Activated CD8-positive, alpha-beta T cell treated with anti-CD3 and anti-CD28 coated beads, Interleukin-2, amount 10 ng/mL, durations not matched to agents 7 days and 5 days (primary cell): ENCODE results near the gene MAPK9. TPM values are rescaled to one million over a fixed set of nuclear protein-coding genes. Genes with fewer than 3 reads are reported as not detected.
A peak's percentile ranks its signal among the peaks of the same experiment; 100 is the strongest.

ENCODE experiments used
- ATAC-seq: fragments of 150-1000 bp; cut with Tn5 transposase; one replicate; pipeline ENCODE4 v1.10.0; 2021; ENCODE audit warnings: moderate library complexity
- CTCF ChIA-PET: fragments of 350-600 bp; sonication (Branson Sonifier 250); formaldehyde crosslinking; loops from one replicate; lab custom pipeline; 2021; ENCODE audit warnings: antibody characterized with exemption; lab: Charles Lee
- POLR2A ChIA-PET: fragments of 350-600 bp; sonication (Branson Sonifier 250); formaldehyde crosslinking; loops from one replicate; lab custom pipeline; 2021; ENCODE audit warnings: antibody characterized with exemption; lab: Charles Lee
- DNase-seq: peaks from one replicate; pipeline ENCODE4 v3.0.0-alpha.2; 2020
- H3K27ac Mint-ChIP-seq: one replicate; pipeline ENCODE4 v1.8.0; 2021; ENCODE audit warnings: mild to moderate bottlenecking, mixed read lengths
- H3K27me3 Mint-ChIP-seq: one replicate; pipeline ENCODE4 v1.8.0; 2021; ENCODE audit warnings: low read depth, mixed read lengths
- H3K36me3 Mint-ChIP-seq: one replicate; pipeline ENCODE4 v1.8.0; 2021; ENCODE audit warnings: low read depth, mixed read lengths
- H3K4me1 Mint-ChIP-seq: one replicate; pipeline ENCODE4 v1.8.0; 2021; ENCODE audit warnings: low read depth, mixed read lengths
- H3K4me3 Mint-ChIP-seq: one replicate; pipeline ENCODE4 v1.8.0; 2021; ENCODE audit warnings: mild to moderate bottlenecking, mixed read lengths
- H3K9me3 Mint-ChIP-seq: one replicate; pipeline ENCODE4 v1.8.0; 2022; ENCODE audit warnings: mixed read lengths; ENCODE audit not compliant: insufficient read depth
- total RNA-seq, 2 experiments: library from RNA; stranded (reverse); gene quantifications; one replicate each; pipeline ENCODE4 v1.2.3, GENCODE V29; 2021

The MAPK9 gene
- 10 to 100 TPM; 42.6 to 44.6 TPM for total RNA-seq

GRCh38 chr5:180291943-180292831 is at the start of gene MAPK9:
Gene MAPK9 (minus strand): TSS chr5:180292083. CDS start chr5:180280561, 11,522 bp downstream.
- peak; percentile 87 for ATAC-seq
- peaks cover 7% of the 10 kb centered on the region for H3K36me3 Mint-ChIP-seq
- peak; percentile 85 for DNase-seq
- no peaks in the 10 kb centered on the region for H3K9me3 Mint-ChIP-seq
- POLR2A ChIA-PET, result interaction anchor here (0.6 kb wide), 2 partner anchors 9 to 470 kb away, joined by 4 read pairs; no protein-coding TSS in a partner anchor
- peak within 1 kb of the TSS; percentile 90 for H3K4me3 Mint-ChIP-seq
- no peaks in the 10 kb centered on the region for H3K27me3 Mint-ChIP-seq
- peak within 1 kb of the TSS; percentile 98 for H3K27ac Mint-ChIP-seq
- CTCF ChIA-PET, result interaction anchor here (0.8 to 4.6 kb wide), 11 partner anchors 10 to 179 kb away, joined by 3 to 100 read pairs (median 5); no protein-coding TSS in a partner anchor
- peaks cover 37% of the 10 kb centered on the region for H3K4me1 Mint-ChIP-seq

GRCh38 chr5:180341595-180341994 is 49.7 kb upstream of the MAPK9 start:
- H3K27ac Mint-ChIP-seq, result no peak overlapping the region
- peaks cover 7% of the 10 kb centered on the region for H3K27me3 Mint-ChIP-seq
- H3K9me3 Mint-ChIP-seq, result no peaks in the 10 kb centered on the region
- ChIA-PET POLR2A (no interaction called here), CTCF (no interaction called here)
- ATAC-seq (no peak), DNase-seq (no peak)
- no peaks in the 10 kb centered on the region for H3K4me1 Mint-ChIP-seq
- H3K4me3 Mint-ChIP-seq, result no peak overlapping the region
- H3K36me3 Mint-ChIP-seq, result no peaks in the 10 kb centered on the region

GRCh38 chr5:180340856-180341255 is 49.0 kb upstream of the MAPK9 start:
- Mint-ChIP-seq H3K4me3 (no peak overlapping the region), H3K27ac (no peak overlapping the region), H3K27me3 (peaks cover 7% of the 10 kb centered on the region), H3K36me3 (no peaks in the 10 kb centered on the region), H3K9me3 (no peaks in the 10 kb centered on the region), H3K4me1 (no peaks in the 10 kb centered on the region)
- no peak for ATAC-seq
- ChIA-PET POLR2A (no interaction called here), CTCF (no interaction called here)
- DNase-seq, result no peak

GRCh38 chr5:180339583-180340183 is 47.8 kb upstream of the MAPK9 start:
- H3K4me1 Mint-ChIP-seq, result no peaks in the 10 kb centered on the region
- peaks cover 7% of the 10 kb centered on the region for H3K27me3 Mint-ChIP-seq
- H3K36me3 Mint-ChIP-seq, result no peaks in the 10 kb centered on the region
- CTCF ChIA-PET, result no interaction called here
- DNase-seq (no peak), ATAC-seq (no peak)
- POLR2A ChIA-PET, result no interaction called here
- no peaks in the 10 kb centered on the region for H3K9me3 Mint-ChIP-seq
- no peak overlapping the region for H3K4me3 Mint-ChIP-seq
- H3K27ac Mint-ChIP-seq, result no peak overlapping the region

GRCh38 chr5:180338001-180338707 is 46.3 kb upstream of the MAPK9 start:
- ATAC-seq (no peak), DNase-seq (no peak)
- ChIA-PET POLR2A (no interaction called here), CTCF (interaction anchor here (1.2 to 1.3 kb wide), 2 partner anchors 9 to 23 kb away, joined by 3 to 4 read pairs; no protein-coding TSS in a partner anchor)
- Mint-ChIP-seq H3K4me1 (no peaks in the 10 kb centered on the region), H3K36me3 (no peaks in the 10 kb centered on the region), H3K27me3 (peaks cover 10% of the 10 kb centered on the region), H3K27ac (no peak overlapping the region), H3K9me3 (no peaks in the 10 kb centered on the region), H3K4me3 (no peak overlapping the region)

- ChIA-PET POLR2A (no interaction called here), CTCF (interaction anchor here (0.7 to 1.2 kb wide), 2 partner anchors 21 to 23 kb away, joined by 3 read pairs; no protein-coding TSS in a partner anchor)
- no peak for ATAC-seq
- no peak for DNase-seq
- peaks cover 9% of the 10 kb centered on the region for H3K27me3 Mint-ChIP-seq
- no peaks in the 10 kb centered on the region for H3K4me1 Mint-ChIP-seq
- H3K36me3 Mint-ChIP-seq, result no peaks in the 10 kb centered on the region
- H3K4me3 Mint-ChIP-seq, result no peak overlapping the region
- H3K9me3 Mint-ChIP-seq, result no peaks in the 10 kb centered on the region
- H3K27ac Mint-ChIP-seq, result no peak overlapping the region
Observed at GRCh38 chr5:180336234-180337020, 44.5 kb upstream of the MAPK9 start.

- Mint-ChIP-seq H3K27ac (no peak overlapping the region), H3K36me3 (no peaks in the 10 kb centered on the region), H3K9me3 (no peaks in the 10 kb centered on the region), H3K4me3 (no peak overlapping the region), H3K4me1 (no peaks in the 10 kb centered on the region), H3K27me3 (peaks cover 9% of the 10 kb centered on the region)
- ChIA-PET POLR2A (no interaction called here), CTCF (interaction anchor here (0.7 kb wide), 1 partner anchor 22 kb away, joined by 3 read pairs; no protein-coding TSS in a partner anchor)
- DNase-seq (no peak), ATAC-seq (no peak)
Observed at GRCh38 chr5:180335614-180336233, 43.8 kb upstream of the MAPK9 start.

GRCh38 chr5:180334751-180335613 is 43.1 kb upstream of the MAPK9 start:
- no peak for ATAC-seq
- CTCF ChIA-PET, result no interaction called here
- no peak for DNase-seq
- no peaks in the 10 kb centered on the region for H3K9me3 Mint-ChIP-seq
- POLR2A ChIA-PET, result no interaction called here
- H3K4me3 Mint-ChIP-seq, result no peak overlapping the region
- H3K27me3 Mint-ChIP-seq, result peaks cover 12% of the 10 kb centered on the region
- no peak overlapping the region for H3K27ac Mint-ChIP-seq
- H3K4me1 Mint-ChIP-seq, result no peaks in the 10 kb centered on the region
- H3K36me3 Mint-ChIP-seq, result no peaks in the 10 kb centered on the region

- ATAC-seq (no peak), DNase-seq (no peak)
- H3K4me1 Mint-ChIP-seq, result no peaks in the 10 kb centered on the region
- CTCF ChIA-PET, result no interaction called here
- H3K4me3 Mint-ChIP-seq, result no peak overlapping the region
- peaks cover 12% of the 10 kb centered on the region for H3K27me3 Mint-ChIP-seq
- no peaks in the 10 kb centered on the region for H3K36me3 Mint-ChIP-seq
- H3K9me3 Mint-ChIP-seq, result no peaks in the 10 kb centered on the region
- no peak overlapping the region for H3K27ac Mint-ChIP-seq
- POLR2A ChIA-PET, result no interaction called here
Observed at GRCh38 chr5:180334176-180334575, 42.3 kb upstream of the MAPK9 start.

GRCh38 chr5:180333661-180334060 is 41.8 kb upstream of the MAPK9 start:
- no peak for ATAC-seq
- Mint-ChIP-seq H3K27me3 (peaks cover 12% of the 10 kb centered on the region), H3K9me3 (no peaks in the 10 kb centered on the region), H3K27ac (no peak overlapping the region), H3K36me3 (no peaks in the 10 kb centered on the region), H3K4me3 (no peak overlapping the region), H3K4me1 (peaks cover 3% of the 10 kb centered on the region)
- no peak for DNase-seq
- ChIA-PET CTCF (no interaction called here), POLR2A (no interaction called here)
